Prostate gland (tissue), 2 donors: Measurements from ENCODE around the gene ALK.

Experiments
- CTCF ChIP-seq, 4 experiments: fragments of 200-600 bp in 2 of 4; fragments of 450-650 bp in 2 of 4; sonication (generic) in 2 of 4; IDR thresholded peaks; 1 replicate in 3 of 4; 2 replicates in 1 of 4; pipeline ENCODE4 v1.5.1; 2016 to 2019; ENCODE audit warnings: antibody characterized with exemption in 4 of 4, mild to moderate bottlenecking in 2 of 4, moderate library complexity in 2 of 4
- POLR2A ChIP-seq: fragments of 450-650 bp; IDR thresholded peaks from one replicate; pipeline ENCODE4 v1.6.1; 2016; ENCODE audit warnings: antibody characterized with exemption, mild to moderate bottlenecking
- POLR2AphosphoS5 ChIP-seq: sonication (generic); formaldehyde crosslinking; IDR thresholded peaks from one replicate; pipeline ENCODE4 v1.6.1; 2017; ENCODE audit warnings: antibody characterized with exemption

- TF ChIP-seq POLR2A, result no peak
- no peak for TF ChIP-seq CTCF (IDR thresholded peaks at IDR 0.05)
- no peak for TF ChIP-seq POLR2AphosphoS5
These were observed 402.0 kb downstream of the ALK start for GRCh38 chr2:29519338-29519925.
